T-cell (primary cell): ENCODE data around the gene LMAN2L. TPM values are rescaled to one million over a fixed set of nuclear protein-coding genes. Genes with fewer than 3 reads are reported as not detected.

ENCODE experiments used
- ATAC-seq, 4 experiments: fragments of 200-7000 bp in 3 of 4; fragments of 150-1000 bp in 1 of 4; cut with Tn5 transposase; replicated peaks in 1 of 4; 1 replicate in 3 of 4; 2 replicates in 1 of 4; pipeline ENCODE4 v1.10.0; 2021; ENCODE audit warnings: moderate library complexity in 3 of 4, mild to moderate bottlenecking in 2 of 4, moderate number of reproducible peaks in 1 of 4
- CTCF ChIA-PET, 2 donors: fragments of 300-600 bp; sonication (Branson Sonifier 250); formaldehyde crosslinking; loops; one replicate each; lab custom pipeline; 2022; ENCODE audit warnings: antibody characterized with exemption in 2 of 2; lab: Charles Lee
- POLR2A ChIA-PET, 2 donors: fragments of 300-600 bp; sonication (Branson Sonifier 250); formaldehyde crosslinking; loops; one replicate each; lab custom pipeline; 2022; ENCODE audit warnings: antibody characterized with exemption in 2 of 2; lab: Charles Lee
- DNase-seq, 35 experiments: peaks; one replicate each; pipeline versions ENCODE4 v3.0.0 to v3.0.0-alpha.2; 2013 to 2023
- H3K27ac ChIP-seq: one replicate; pipeline ENCODE4 v1.5.1; 2013; ENCODE audit warnings: low read length
- H3K27me3 ChIP-seq, 2 experiments: replicated peaks in 1 of 2; 1 replicate in 1 of 2; 2 replicates in 1 of 2; pipeline versions ENCODE4 v1.6.1 to v1.7.0; 2013; ENCODE audit warnings: low read length in 1 of 2, mixed read lengths in 1 of 2; ENCODE audit not compliant: control insufficient read depth in 2 of 2, insufficient read depth in 2 of 2; ENCODE audit errors: extremely low read depth in 1 of 2
- H3K36me3 ChIP-seq, 2 donors: 1 replicate in 1 of 2; 2 replicates in 1 of 2; pipeline versions ENCODE4 v1.6.1 to v1.7.0; 2013; ENCODE audit warnings: low read length in 1 of 2; ENCODE audit not compliant: control insufficient read depth in 2 of 2, insufficient read depth in 1 of 2; ENCODE audit errors: extremely low read depth in 1 of 2
- H3K4me1 ChIP-seq, 2 experiments: 1 replicate in 1 of 2; 2 replicates in 1 of 2; pipeline versions ENCODE4 v1.6.1 to v1.7.0; 2013; ENCODE audit warnings: low read length in 2 of 2, mixed read lengths in 1 of 2; ENCODE audit not compliant: insufficient read depth in 2 of 2, control insufficient read depth in 1 of 2; ENCODE audit errors: extremely low read depth in 1 of 2
- H3K4me3 ChIP-seq, 2 donors: 1 replicate in 1 of 2; 2 replicates in 1 of 2; pipeline versions ENCODE4 v1.5.1 to v1.7.0; 2013; ENCODE audit warnings: mild to moderate bottlenecking in 2 of 2, low read length in 1 of 2, moderate library complexity in 1 of 2; ENCODE audit not compliant: control insufficient read depth in 1 of 2; ENCODE audit errors: extremely low read depth in 1 of 2
- H3K9me3 ChIP-seq: 2 replicates; pipeline ENCODE4 v1.7.0; 2013
- H3K27ac Mint-ChIP-seq, 2 donors: one replicate each; pipeline ENCODE4 v1.8.0; 2020 to 2021; ENCODE audit warnings: mild to moderate bottlenecking in 2 of 2, mixed read lengths in 2 of 2
- H3K27me3 Mint-ChIP-seq, 2 donors: one replicate each; pipeline ENCODE4 v1.8.0; 2021 to 2022; ENCODE audit warnings: mixed read lengths in 2 of 2
- H3K36me3 Mint-ChIP-seq: one replicate; pipeline ENCODE4 v1.8.0; 2021; ENCODE audit warnings: mixed read lengths
- H3K4me1 Mint-ChIP-seq, 3 donors: one replicate each; pipeline ENCODE4 v1.8.0; 2020 to 2022; ENCODE audit warnings: mixed read lengths in 3 of 3, mild to moderate bottlenecking in 1 of 3
- H3K4me3 Mint-ChIP-seq, 3 donors: one replicate each; pipeline ENCODE4 v1.8.0; 2020 to 2022; ENCODE audit warnings: mild to moderate bottlenecking in 3 of 3, mixed read lengths in 3 of 3, moderate library complexity in 3 of 3
- H3K9me3 Mint-ChIP-seq, 3 donors: one replicate each; pipeline ENCODE4 v1.8.0; 2020 to 2022; ENCODE audit warnings: mixed read lengths in 3 of 3
- WGBS: methylation state at CpG from one replicate; pipeline ENCODE4 v1.1.5; 2013; ENCODE audit warnings: missing lambda C conversion rate; ENCODE audit not compliant: insufficient coverage; 5-methylcytosine and 5-hydroxymethylcytosine counted together
- total RNA-seq, 35 experiments: library from RNA in 6 of 35; stranded (reverse) in 6 of 35; fragments of 120-200 nt in 1 of 35; gene quantifications; one replicate each; pipeline versions ENCODE4 v1.2.1 to v1.2.4 and lab custom pipeline; 2013 to 2026

The LMAN2L gene
- total RNA-seq, 5 donors from 2014 or later (not counting 1 experiment from before 2014, with no cell fraction given): 4.7 to 8.9 (median 7.8) TPM

DNA sequence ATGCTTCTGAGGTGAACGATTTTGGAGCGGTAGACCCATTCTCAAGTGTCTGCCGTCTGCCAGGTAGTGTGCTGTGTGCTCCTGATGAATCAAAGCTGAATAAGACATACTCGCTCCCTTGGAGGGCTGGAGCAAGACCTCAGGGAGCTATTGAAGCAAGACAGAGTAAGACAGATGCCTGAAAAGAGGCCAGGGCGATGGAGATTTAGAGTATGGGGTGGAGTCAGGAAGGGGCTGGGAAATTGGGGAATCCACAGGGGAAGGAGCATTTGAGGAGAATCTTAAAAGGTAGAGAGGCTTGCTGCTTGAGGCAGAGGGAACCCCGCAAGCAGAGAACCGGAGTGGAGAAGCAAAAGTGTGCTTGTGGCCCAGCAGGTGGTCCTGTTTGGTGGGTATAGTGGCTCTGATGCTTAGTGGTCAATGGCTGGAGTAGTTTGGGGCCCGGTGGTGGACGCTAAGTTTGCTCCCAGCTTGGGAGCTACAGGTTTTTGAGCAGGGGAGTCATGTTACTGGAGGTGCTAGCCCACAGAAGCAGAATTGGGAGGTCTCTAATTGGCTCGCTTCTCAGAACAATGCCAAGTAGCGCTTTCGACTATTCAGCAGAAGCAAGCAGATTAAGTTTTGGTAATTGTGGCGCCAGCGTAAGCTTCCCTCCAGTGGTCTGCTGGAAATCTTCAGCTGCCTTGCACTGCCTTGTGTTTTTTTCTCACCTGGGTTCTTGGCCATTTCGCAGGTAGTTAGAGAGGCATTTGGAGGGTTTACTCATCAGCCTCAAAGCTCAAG is 22.9 kb upstream of the LMAN2L start:
- DNase-seq (peak in 1 of 35 experiments; percentile 30), ATAC-seq (no peak)
- Histone ChIP-seq H3K4me3 (peak overlapping the region; percentile 20 to 27), H3K9me3 (no peaks in the 10 kb centered on the region), H3K4me1 (peaks cover 27 to 65% of the 10 kb centered on the region in 2 experiments), H3K36me3 (peaks cover 0 to 6% of the 10 kb centered on the region in 2 donors), H3K27ac (no peak overlapping the region), H3K27me3 (no peaks in the 10 kb centered on the region)
- peaks cover 11% of the 10 kb centered on the region for H3K36me3 Mint-ChIP-seq
- POLR2A ChIA-PET: interaction anchor here (0.5 to 0.7 kb wide), 2 partner anchors 131 to 330 kb away, joined by 3 to 6 read pairs; no protein-coding TSS in a partner anchor
- no peaks in the 10 kb centered on the region for H3K27me3 Mint-ChIP-seq
- peak overlapping the region; percentile 71 to 83 (median 78) for H3K4me3 Mint-ChIP-seq
- WGBS: 34% methylated on average over 11 of the region's 15 CpGs
- peak overlapping the region; percentile 55 to 65 for H3K27ac Mint-ChIP-seq
- H3K9me3 Mint-ChIP-seq: no peaks in the 10 kb centered on the region
- H3K4me1 Mint-ChIP-seq: peaks cover 58 to 74% (median 64%) of the 10 kb centered on the region in 3 donors
- CTCF ChIA-PET: interaction anchor here (0.6 to 3.8 kb wide), 14 partner anchors 12 to 349 kb away, joined by 3 to 30 read pairs (median 3); partner anchors contain the start of genes CNNM3 (in 1 of the 2) and LMAN2L (in 1 of the 2)

DNA sequence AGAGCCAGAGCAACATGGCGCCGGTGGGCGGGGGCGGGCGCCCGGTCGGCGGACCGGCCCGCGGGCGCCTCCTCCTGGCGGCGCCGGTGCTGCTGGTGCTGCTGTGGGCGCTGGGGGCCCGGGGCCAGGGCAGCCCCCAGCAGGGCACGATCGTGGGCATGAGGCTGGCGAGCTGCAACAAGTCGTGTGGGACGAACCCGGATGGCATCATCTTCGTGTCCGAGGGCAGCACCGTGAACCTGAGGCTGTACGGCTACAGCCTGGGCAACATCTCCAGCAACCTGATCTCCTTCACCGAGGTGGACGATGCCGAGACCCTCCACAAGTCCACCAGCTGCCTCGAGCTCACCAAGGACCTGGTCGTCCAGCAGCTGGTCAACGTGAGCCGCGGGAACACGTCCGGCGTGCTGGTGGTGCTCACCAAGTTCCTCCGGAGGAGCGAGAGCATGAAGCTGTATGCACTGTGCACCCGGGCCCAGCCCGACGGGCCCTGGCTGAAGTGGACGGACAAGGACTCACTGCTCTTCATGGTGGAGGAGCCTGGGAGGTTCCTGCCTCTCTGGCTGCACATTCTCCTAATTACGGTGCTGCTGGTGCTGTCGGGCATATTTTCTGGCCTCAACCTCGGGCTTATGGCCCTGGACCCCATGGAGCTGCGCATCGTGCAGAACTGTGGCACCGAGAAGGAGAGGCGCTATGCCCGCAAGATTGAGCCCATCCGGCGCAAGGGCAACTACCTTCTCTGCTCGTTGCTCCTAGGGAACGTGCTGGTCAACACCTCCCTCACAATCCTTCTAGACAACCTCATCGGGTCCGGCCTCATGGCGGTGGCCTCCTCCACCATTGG is 21.3 kb upstream of the LMAN2L start:
- CTCF ChIA-PET: interaction anchor here (0.6 to 1.7 kb wide), 11 partner anchors 13 to 249 kb away, joined by 3 to 11 read pairs (median 3); no protein-coding TSS in a partner anchor
- Histone ChIP-seq H3K36me3 (no peaks in the 10 kb centered on the region), H3K4me1 (peaks cover 27 to 60% of the 10 kb centered on the region in 2 experiments), H3K27ac (peak overlapping the region; percentile 55), H3K4me3 (peak overlapping the region; percentile 77 to 80), H3K9me3 (no peaks in the 10 kb centered on the region), H3K27me3 (no peaks in the 10 kb centered on the region)
- peak overlapping the region; percentile 71 to 83 (median 78) for H3K4me3 Mint-ChIP-seq
- no peaks in the 10 kb centered on the region for H3K36me3 Mint-ChIP-seq
- no peaks in the 10 kb centered on the region for H3K27me3 Mint-ChIP-seq
- POLR2A ChIA-PET: interaction anchor here in 1 of 2 donors (0.6 to 1.0 kb wide), 2 partner anchors 13 to 426 kb away, joined by 3 to 5 read pairs; partner anchors contain the start of gene NCAPH
- WGBS: 25% methylated on average over 57 of the region's 59 CpGs
- H3K4me1 Mint-ChIP-seq: peaks cover 51 to 59% (median 51%) of the 10 kb centered on the region in 3 donors
- H3K9me3 Mint-ChIP-seq: no peaks in the 10 kb centered on the region
- peak overlapping the region; percentile 79 to 88 for H3K27ac Mint-ChIP-seq
- ATAC-seq (peak; percentile 80 to 85 (median 82)), DNase-seq (peak in 14 of 35 experiments; percentile 55 to 86 (median 70))

DNA sequence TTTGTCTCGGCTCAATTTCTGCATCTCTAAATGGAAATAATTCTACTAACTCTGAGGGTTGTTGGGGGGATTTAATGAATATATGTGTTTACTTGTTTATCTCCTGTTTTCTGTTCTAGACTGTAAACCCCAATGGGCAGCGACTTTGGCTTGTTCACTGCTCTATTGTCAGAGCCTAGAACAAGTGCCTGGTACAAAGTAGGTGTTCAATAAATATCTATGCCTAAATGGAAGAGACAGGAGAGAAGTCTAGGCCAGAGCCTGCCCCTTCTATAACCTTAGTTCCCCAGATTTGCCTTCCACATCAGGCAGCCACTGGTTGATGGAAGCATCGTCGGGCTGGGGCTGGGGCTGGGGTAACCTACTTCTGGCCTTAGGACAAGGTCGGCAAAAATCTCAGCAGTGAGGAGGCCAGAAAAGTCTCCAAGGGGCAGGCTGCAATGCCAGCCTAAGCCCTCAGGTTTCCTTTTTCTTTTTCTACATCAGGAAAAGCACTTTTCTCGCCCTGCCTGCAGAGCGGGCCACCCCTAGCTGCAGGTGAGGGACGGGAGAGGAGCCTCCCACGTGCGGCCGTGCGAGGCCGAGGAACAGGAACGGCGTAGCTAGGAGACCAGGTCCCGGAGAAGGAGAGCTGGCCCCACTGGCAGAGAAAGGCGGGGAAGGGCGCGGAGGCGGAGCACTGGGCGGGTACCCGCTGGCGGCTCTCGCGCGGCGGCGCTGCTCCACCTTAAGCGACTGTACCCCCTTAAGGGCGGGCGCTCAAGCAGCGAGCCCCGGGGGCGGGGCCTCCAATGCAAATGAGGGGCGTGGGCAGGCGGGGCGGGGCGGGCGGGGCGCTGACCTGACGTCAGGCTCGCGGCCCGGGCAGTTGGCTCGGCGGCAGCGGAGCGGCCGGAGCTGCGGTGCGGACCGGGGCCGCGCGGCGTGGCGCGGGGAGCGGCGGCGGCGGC is 20.4 kb upstream of the LMAN2L start, which contains the start of gene CNNM4:
TSS of gene CNNM4 (plus strand) at position 867 of the 950 bp plus-strand sequence. CDS start 98 bp downstream, outside the sequence.
- Mint-ChIP-seq H3K9me3 (no peaks in the 10 kb centered on the region), H3K4me1 (peaks cover 48 to 54% (median 50%) of the 10 kb centered on the region in 3 donors)
- POLR2A ChIA-PET: interaction anchor here (0.6 to 1.0 kb wide), 4 partner anchors 13 to 537 kb away, joined by 3 to 10 read pairs (median 6); no protein-coding TSS in a partner anchor

GRCh38 chr2:96759548-96759947 is 19.7 kb upstream of the LMAN2L start:
- Mint-ChIP-seq H3K4me3 (peak overlapping the region; percentile 83 to 86 (median 83)), H3K4me1 (peaks cover 46 to 51% (median 47%) of the 10 kb centered on the region in 3 donors), H3K27ac (peak overlapping the region; percentile 89 to 94), H3K9me3 (no peaks in the 10 kb centered on the region), H3K27me3 (no peaks in the 10 kb centered on the region), H3K36me3 (no peaks in the 10 kb centered on the region)
- peak overlapping the region; percentile 74 for H3K27ac ChIP-seq
- no peak overlapping the region for H3K4me3 ChIP-seq
- peaks cover 27 to 53% of the 10 kb centered on the region in 2 experiments for H3K4me1 ChIP-seq
- H3K36me3 ChIP-seq: no peaks in the 10 kb centered on the region
- WGBS: no CpG with 5 or more reads among the region's 4 CpGs
- DNase-seq: no peak
- ChIA-PET CTCF (interaction anchor here (0.6 to 1.0 kb wide), 2 partner anchors 18 to 273 kb away, joined by 3 read pairs; no protein-coding TSS in a partner anchor), POLR2A (interaction anchor here in 1 of 2 donors (0.5 kb wide), 1 partner anchor 32 kb away, joined by 4 read pairs; no protein-coding TSS in a partner anchor)
- H3K27me3 ChIP-seq: no peaks in the 10 kb centered on the region
- H3K9me3 ChIP-seq: no peaks in the 10 kb centered on the region
- ATAC-seq: no peak

More for the DNA sequence above, 20.4 kb upstream of the LMAN2L start, which contains the start of gene CNNM4:
- H3K4me1 ChIP-seq: peaks cover 27 to 57% of the 10 kb centered on the region in 2 experiments
- H3K27me3 ChIP-seq: no peaks in the 10 kb centered on the region
- Mint-ChIP-seq H3K27ac (peak within 1 kb of the TSS; percentile 89 to 94), H3K4me3 (peak within 1 kb of the TSS; percentile 83 to 86 (median 83)), H3K27me3 (no peaks in the 10 kb centered on the region), H3K36me3 (no peaks in the 10 kb centered on the region)
- peak within 1 kb of the TSS; percentile 74 for H3K27ac ChIP-seq
- WGBS: 1% methylated on average over 58 of the region's 62 CpGs
- DNase-seq (peak; percentile 78 to 93 (median 88)), ATAC-seq (peak; percentile 94 to 97 (median 95))
- H3K36me3 ChIP-seq: no peaks in the 10 kb centered on the region
- CTCF ChIA-PET: interaction anchor here (0.6 to 1.7 kb wide), 13 partner anchors 13 to 273 kb away, joined by 3 to 11 read pairs (median 3); no protein-coding TSS in a partner anchor
- H3K9me3 ChIP-seq: no peaks in the 10 kb centered on the region
- H3K4me3 ChIP-seq: peak within 1 kb of the TSS; percentile 77 to 80

- no peaks in the 10 kb centered on the region for H3K36me3 ChIP-seq
- DNase-seq (no peak), ATAC-seq (no peak)
- H3K36me3 Mint-ChIP-seq: no peaks in the 10 kb centered on the region
- H3K27ac Mint-ChIP-seq: peak overlapping the region; percentile 27 to 94
- no peaks in the 10 kb centered on the region for H3K27me3 Mint-ChIP-seq
- H3K4me3 ChIP-seq: no peak overlapping the region
- no peaks in the 10 kb centered on the region for H3K27me3 ChIP-seq
- peaks cover 40 to 45% (median 42%) of the 10 kb centered on the region in 3 donors for H3K4me1 Mint-ChIP-seq
- peaks cover 24 to 47% of the 10 kb centered on the region in 2 experiments for H3K4me1 ChIP-seq
- ChIA-PET POLR2A (interaction anchor here (0.5 to 1.0 kb wide), 3 partner anchors 15 to 33 kb away, joined by 3 to 4 read pairs (median 3); no protein-coding TSS in a partner anchor), CTCF (no interaction called here)
- 97% methylated on average over 3 of the region's 3 CpGs for WGBS
- H3K4me3 Mint-ChIP-seq: no peak overlapping the region
- H3K9me3 ChIP-seq: no peaks in the 10 kb centered on the region
- H3K27ac ChIP-seq: no peak overlapping the region
- no peaks in the 10 kb centered on the region for H3K9me3 Mint-ChIP-seq
Observed at GRCh38 chr2:96758987-96759386, 19.1 kb upstream of the LMAN2L start.
